ENCODE results near the gene BAK1.

The BAK1 gene

DNA sequence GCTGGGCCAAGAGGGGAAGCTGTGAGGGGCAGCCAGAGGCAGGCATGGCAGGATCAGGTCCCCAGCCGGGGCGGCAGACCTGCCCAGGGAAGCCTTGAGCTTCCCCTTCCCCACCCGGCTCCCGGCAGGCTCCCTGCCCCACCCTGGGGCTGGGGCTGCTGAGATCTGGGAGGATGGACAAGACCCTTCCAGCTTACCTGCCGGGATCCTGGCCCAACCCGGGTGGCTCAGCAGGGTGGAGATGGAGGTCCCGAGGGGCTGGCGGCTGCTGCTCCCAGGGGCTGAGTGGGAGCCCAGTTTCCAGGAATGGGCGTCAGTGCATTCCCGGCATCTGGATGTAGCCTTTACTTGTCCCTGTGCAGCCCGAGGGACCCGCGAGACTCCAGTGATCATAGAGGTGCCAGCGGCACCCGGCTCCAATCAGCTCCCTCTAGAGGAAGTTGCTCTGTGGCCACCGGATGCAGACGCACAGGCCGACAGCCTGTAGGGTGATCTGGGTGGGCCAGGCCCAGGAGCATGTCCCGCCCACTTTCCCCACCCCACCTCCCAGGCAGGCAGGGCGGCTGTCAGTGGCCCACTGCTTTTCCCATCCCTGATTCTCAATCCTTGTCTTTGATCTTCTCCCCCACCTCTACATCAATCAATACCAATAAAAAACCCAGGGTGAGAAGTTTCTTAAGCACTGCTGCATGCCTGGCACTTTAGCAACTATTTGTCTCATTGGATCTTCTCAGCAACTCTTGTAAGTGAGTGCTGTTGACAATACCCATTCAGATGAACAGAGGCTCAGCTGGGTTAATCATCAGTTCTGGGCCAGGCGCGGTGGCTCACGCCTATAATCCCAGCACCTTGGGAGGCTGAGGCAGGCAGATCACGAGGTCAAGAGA, at the start of gene BAK1:
BAK1 (minus strand) TSS at position 449 of the 887 bp plus-strand sequence. CDS start 2,672 bp downstream, outside the sequence.
- DNase-seq: peak; percentile 75 to 78

DNA sequence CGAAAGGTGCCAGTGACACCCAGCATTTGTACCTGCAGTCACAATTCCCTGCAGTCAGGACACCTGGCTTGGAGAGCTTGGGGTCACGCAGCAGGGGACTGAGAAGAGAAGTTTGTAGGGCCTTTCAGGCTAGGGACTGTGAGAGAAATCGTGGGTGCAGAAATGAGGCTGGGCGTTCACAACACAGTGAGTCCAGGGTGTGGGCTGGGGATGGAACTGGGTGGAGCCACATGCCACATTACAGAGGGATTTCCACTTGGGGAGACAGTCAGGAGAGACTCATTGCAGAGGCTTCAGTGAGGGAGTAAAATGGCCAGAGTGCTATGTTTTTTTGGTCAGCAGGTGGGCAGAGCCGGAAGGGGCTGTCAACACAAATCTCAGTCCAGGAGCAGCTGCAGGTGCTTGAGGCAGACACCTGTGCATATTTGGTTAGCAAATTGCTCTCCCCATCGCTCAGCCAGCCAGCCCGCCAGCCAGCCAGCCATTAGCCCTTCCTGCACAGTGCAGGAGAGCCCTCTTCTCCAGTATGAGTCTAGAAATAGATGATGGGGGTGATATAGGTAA, 48.4 kb upstream of the BAK1 start:
- DNase-seq: no peak

DNA sequence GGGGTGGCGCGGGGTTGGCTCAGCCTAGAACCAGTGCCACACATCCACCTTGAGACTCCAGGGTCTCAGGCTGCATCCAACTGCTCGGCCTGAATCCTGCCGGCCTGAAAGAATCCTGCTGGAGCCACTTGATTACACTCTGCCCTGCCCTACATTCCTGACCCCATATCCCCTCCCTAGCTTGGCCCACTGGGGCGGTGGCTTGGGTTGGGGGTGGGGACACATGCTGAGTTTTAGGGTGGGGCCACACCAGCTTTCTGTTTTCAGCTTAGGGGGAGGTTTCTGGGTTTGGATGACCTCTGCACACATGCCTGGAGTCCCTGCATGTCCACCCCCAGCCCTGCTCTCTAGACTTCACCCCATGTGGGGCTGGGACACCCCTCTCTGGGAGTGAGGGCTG, 47.8 kb upstream of the BAK1 start:
- no peak for DNase-seq

- DNase-seq: no peak
These were observed 44.8 kb upstream of the BAK1 start for GRCh38 chr6:33624856-33625255.

DNA sequence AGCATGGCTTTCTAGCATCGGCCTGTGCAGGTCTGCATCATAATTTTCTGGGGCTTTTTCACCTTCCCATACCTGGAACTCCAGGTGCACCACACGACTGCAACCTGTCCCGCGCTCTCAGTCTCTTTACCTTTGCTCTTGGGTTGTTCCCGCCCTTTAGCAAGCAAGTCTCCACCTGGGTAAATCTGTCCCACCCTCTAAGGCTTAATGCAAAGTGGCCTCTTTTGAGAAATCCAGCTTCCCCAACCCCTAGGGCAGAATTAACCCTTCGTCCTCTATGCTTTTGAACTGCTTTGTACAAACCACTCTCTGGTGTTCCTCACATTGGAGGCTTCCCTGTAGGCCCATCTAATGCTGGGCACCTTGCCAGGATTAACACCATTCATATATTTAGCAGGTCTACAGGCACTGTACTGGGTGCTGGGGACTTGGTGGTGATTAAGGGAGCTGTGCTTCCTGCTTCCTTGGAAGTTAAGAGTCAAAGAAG, 43.9 kb upstream of the BAK1 start:
- no peak for DNase-seq

DNA sequence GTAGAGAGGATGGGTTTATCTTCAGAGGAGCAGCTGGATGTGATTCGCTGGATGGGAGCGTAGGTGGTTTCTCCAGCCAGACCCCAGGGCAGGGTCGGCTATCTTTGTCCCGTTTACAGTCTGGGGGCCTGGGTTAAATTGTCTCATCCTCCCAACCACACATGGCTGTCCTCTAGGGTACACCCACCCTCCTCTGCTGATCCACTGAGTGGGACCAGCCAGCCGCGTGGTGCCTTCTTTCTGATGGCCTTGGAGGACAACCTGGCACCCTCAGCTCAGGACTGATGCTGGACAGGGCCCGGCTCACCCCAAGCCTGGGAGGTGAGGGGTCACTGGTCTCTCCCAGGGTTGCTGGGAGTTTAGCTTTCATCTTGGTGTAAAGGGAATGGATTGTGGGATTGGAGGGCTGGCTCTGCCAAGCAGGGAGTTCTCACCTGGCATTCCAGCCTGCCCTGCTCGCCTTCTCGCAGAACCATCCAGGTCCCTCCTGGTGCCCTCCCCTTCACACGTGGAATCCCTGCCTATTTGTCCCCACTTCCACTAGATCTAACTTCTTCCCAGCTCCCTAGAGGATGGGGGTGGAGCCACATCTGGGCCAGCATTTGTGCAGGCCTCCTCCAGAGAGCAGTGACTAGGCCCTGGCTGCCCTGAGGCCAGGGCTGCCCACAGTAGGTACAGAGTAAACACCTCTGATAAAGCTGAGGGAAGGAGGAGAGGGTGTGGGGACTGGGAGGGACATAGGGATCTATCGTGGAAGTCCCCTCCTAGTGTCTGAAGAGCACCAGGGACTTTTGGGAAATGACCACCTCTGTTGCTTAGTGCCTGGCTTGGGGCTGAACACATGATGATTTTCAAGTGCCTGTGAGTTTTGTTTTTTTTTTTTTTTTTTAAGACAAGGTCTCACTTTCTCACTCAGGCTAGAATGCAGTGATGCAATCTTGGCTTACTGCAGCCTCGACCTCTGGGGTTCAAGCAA, 42.7 kb upstream of the BAK1 start:
- DNase-seq: no peak

DNA sequence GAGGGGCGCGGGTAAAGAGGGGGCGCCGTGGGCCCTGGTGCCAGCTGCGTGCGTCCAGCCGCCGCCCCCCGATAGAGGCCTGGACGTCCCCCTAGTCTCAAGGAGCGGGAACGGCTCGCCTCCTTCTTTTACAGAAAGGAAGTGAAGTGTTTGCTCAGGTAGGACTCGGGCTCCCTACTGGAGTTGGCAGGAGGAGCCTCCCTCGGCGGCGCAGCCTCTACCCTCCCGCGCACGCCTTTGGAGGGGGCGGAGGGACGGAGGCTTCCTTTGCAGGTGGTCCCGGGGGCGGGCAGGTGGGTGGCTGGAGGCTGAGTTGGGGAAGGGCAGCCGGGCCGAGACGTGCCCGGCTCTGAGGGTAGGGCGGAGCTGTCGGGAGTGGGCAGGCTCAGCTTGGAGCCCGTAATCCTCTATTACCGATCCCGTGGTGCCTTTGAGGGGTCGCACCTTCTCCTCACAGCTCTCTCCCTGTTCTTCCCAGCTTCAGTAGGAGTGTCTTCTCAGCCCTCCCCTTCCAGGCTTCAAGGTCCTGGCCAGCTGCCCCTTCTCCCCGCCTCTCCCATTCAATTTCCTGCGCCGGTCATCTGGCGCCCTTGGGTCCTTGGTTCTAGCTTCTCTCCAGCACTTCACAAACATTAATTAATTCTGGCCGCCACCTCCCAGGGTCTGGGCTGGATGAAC, 41.8 kb upstream of the BAK1 start:
- DNase-seq: no peak

GRCh38 chr6:33620856-33621710, 41.0 kb upstream of the BAK1 start, which contains the start of gene ITPR3:
TSS of gene ITPR3 (plus strand) at chr6:33621322. CDS start at chr6:33621603, 281 bp downstream.
- no peak for DNase-seq

DNA sequence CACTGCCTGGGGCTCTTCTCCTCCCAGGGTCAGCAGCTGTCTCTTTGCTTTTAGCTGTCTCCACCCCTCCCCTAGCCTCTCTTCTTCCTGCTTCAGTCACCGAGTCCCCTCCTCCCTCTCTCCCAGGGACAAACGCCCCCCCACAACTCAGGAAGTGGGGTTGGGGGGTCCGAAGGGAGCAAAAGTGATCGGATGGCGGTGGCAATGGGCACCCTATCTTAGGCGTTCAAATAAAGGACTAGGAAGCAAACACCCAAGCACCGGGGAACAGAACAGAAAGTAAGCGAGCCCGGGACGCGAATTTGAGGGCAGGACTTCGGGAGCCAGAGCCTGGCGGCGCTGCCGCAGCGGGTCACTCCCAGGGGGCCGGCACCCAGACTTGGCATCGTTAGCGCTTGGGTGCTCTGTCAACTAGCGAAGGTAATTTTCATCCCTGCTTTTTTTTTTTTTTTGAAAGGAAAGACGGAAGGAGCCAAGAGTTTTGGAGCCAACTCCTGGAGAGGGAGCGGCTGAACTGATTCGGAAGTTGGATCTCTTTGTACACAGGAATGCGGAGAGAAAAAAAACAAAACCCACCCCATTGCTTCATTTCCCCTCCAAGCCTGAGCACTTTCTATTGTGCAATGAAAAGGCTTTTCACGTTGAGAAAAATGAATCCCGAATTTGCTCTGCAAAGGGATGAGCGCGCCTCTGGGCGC, 40.2 kb upstream of the BAK1 start:
- DNase-seq: no peak

DNA sequence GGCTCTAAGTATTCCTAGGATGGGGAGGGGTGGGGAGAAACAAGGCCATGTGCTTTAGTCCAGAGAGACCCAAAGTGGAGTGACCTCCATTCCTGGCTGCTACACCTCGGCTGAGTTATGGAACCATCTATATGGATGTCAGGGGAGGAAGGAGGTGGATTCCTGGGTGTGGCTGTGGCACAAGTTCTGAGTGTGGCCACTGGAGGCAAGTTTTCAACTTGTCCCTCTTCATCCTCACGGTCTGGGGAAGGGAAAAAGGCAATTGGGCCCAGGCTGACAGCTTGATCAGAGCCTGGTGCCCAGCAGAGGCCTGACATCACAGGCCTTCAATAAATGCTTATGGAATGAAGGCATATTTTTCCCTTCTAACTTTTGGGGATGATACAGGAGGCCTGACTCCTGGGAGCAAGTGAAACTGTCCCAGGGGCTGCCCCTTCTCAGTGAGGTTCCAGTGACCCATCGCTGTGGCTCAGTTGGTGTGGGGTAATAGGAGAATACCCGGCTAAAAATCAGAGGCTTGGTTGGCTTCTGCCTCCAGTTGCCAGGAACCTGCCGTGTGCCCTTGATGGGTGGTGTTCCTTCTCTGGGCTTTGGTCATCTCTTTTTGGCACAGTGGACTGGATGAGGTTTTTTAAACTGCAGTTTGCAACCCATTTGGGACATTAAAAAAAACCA, 39.2 kb upstream of the BAK1 start:
- no peak for DNase-seq

DNA sequence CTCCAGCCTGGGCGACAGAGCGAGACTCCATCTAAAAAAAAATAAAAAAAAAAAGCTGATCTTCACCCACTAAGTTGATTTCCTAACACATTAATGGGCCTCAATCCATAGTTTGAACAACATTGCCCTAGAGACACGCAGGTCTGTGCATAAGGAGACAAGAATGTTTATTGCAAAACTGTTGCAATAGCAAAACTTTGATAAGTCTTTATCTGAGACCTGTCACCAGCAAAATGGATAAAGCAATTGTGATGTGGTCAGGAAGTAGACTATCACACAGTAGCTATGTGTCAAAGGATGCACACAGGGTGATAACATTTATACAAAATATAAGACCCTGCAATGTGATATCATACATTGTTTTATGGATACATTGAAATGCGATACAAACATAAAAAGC, 36.8 kb upstream of the BAK1 start:
- DNase-seq: no peak

DNA sequence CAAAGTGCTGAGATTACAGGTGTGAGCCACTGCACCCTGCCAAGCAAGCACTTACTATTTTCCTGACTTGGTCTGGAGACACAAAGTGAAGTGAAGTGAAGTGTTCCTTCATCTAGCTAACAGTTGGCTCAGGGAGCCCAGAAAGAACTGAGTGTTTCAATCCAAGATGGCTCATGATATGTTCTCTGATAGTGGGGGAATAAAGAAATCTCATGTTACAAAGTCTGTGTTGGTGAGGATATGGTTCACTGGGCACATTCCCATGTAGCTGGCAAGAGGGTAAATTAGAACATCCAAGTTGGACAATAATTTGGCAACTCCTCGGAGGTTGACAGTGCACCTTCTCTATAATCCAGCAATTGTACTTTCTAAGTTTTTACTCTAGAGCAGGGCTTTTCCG, 36.0 kb upstream of the BAK1 start:
- DNase-seq: no peak

- DNase-seq: no peak
These were observed 33.7 kb upstream of the BAK1 start for GRCh38 chr6:33613795-33614168.

GRCh38 chr6:33613146-33613794, 33.2 kb upstream of the BAK1 start:
- DNase-seq: no peak

GRCh38 chr6:33610779-33611732, 31.0 kb upstream of the BAK1 start:
- no peak for DNase-seq

GRCh38 chr6:33610067-33610466, 30.0 kb upstream of the BAK1 start:
- no peak for DNase-seq

DNA sequence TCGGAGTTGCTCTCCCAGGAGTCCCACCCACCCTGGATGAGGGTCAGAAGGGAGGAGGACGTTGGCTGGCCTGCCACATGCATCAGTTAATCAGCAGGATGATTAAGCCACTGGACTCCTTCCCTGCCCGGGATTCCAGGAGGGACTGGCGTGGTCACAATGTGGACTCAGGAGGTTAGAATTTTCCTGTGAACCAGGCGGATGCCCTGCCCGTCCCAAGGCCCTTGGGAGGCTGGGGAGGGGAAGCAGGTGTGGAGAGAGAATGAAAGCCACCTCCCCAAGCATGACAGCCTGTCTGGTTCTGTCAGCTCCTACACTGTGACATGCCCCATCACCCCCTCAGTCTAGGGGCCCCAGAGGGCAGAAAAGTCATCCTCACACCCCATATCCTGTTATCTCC, 29.5 kb upstream of the BAK1 start:
- no peak for DNase-seq

DNA sequence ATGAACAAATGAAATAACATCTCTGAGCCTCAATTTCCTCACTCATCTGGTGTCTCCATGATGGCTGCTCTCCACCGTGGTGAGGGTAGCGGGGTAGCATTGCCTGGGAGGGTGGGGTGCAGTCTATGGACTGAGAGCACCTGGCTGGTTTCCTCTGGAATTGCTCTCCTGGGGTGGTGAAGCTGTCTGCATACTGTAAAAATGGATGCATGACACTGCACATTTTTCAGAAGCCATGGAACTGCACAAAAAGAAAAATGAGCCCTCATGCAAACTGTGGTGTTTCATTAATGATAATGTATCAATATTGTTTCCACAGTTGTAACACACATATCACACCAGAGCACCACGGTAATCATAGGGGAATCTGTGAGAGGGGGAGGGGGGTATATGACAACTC, 28.9 kb upstream of the BAK1 start:
- DNase-seq: no peak

GRCh38 chr6:33607784-33608161, 27.7 kb upstream of the BAK1 start:
- DNase-seq: no peak
